Uterus (tissue), 4 donors: ENCODE measurements around the gene CDRT15L2. TPM values are rescaled to one million over a fixed set of nuclear protein-coding genes. Genes with fewer than 3 reads are reported as not detected.
"Not testable (repeated sequence)": the region's sequence is repeated elsewhere in the genome, so short reads cannot be mapped to it uniquely, and the experiment has no call there.

Experiments
- DNase-seq, 2 donors: peaks; one replicate each; pipeline ENCODE4 v3.0.0-alpha.2; 2019 to 2020
- H3K27ac ChIP-seq, 2 donors: fragments of 200-600 bp; sonication (generic); 1 replicate in 1 of 2; 2 replicates in 1 of 2; pipeline ENCODE4 v1.5.1; 2016 to 2018
- H3K27me3 ChIP-seq, 2 donors: fragments of 200-600 bp; sonication (generic); one replicate each; pipeline ENCODE4 v1.5.1; 2018 to 2019; ENCODE audit warnings: control low read depth in 1 of 2
- H3K36me3 ChIP-seq, 2 donors: fragments of 200-600 bp; sonication (generic); one replicate each; pipeline ENCODE4 v1.5.1; 2019; ENCODE audit warnings: control low read depth in 1 of 2
- H3K4me1 ChIP-seq, 2 donors: fragments of 200-600 bp; sonication (generic); one replicate each; pipeline ENCODE4 v1.5.1; 2018 to 2019; ENCODE audit warnings: control low read depth in 1 of 2
- H3K4me3 ChIP-seq, 2 donors: fragments of 200-600 bp; sonication (generic); 1 replicate in 1 of 2; 2 replicates in 1 of 2; pipeline ENCODE4 v1.5.1; 2018 to 2019; ENCODE audit warnings: mild to moderate bottlenecking in 1 of 2
- H3K9me3 ChIP-seq, 2 donors: fragments of 200-600 bp; sonication (generic); one replicate each; pipeline ENCODE4 v1.5.1; 2019; ENCODE audit warnings: control low read depth in 1 of 2
- POLR2A ChIP-seq, 2 donors: fragments of 450-650 bp; IDR thresholded peaks; one replicate each; pipeline ENCODE4 v1.6.1; 2016; ENCODE audit warnings: antibody characterized with exemption in 2 of 2, mild to moderate bottlenecking in 1 of 2, moderate library complexity in 1 of 2
- intact Hi-C: fragments of 100-400 bp; cut with DNase I; formaldehyde crosslinking; loops from one replicate; pipeline ENCODE4 v1.15.1; 2023; ENCODE audit warnings: low total_unique reads
- total RNA-seq, 4 donors: library from RNA; depleted of rRNA in 3 of 4; stranded (reverse); fragments of >200 nt in 3 of 4; gene quantifications; one replicate each; pipeline versions ENCODE4 v1.1.0 to v1.2.4, GENCODE V29; 2014 to 2023
- TF ChIP-seq, protein P1 (sequence below), 4 experiments: fragments of 200-600 bp in 2 of 4; fragments of 450-650 bp in 2 of 4; sonication (generic) in 2 of 4; IDR thresholded peaks; one replicate each; pipeline ENCODE4 v1.5.1; 2016 to 2019; ENCODE audit warnings: antibody characterized with exemption in 4 of 4, mild to moderate bottlenecking in 2 of 4, moderate library complexity in 1 of 4
- donor health status: DM: yes; HTN: yes; CAD: no.

Gene CDRT15L2
- total RNA-seq, 4 donors from 2014 or later, result not detected

GRCh38 chr17:20559018-20559417 lies 20.5 kb upstream of the CDRT15L2 start:
- H3K4me1 ChIP-seq, H3K4me3 ChIP-seq, H3K27me3 ChIP-seq, DNase-seq, H3K9me3 ChIP-seq, H3K36me3 ChIP-seq, intact Hi-C loops, H3K27ac ChIP-seq: not testable (repeated sequence)

DNA sequence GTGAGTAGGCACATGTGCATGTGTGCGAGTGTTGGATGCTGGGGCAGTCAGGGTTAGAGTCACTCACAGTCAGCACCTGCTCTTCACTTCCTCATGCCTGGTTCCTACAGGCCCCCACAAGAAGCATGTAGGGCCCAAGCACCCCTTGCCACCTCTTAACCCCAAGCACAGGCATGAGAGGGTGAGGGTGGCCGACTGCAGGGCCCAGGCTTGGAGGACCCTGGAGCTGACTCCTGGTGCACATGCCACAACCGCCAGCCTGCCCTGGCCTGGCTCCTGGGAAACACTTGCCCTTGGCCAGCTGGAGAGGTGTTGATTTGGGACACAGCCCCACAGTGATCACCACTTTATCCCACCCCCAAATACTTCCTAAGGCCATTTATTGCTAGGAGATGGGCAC lies 16.9 kb upstream of the CDRT15L2 start:
- Histone ChIP-seq H3K4me3 (no peak overlapping the region), H3K27me3 (no peaks in the 10 kb centered on the region), H3K36me3 (no peaks in the 10 kb centered on the region), H3K9me3 (no peaks in the 10 kb centered on the region), H3K27ac (no peak overlapping the region), H3K4me1 (no peaks in the 10 kb centered on the region)
- no peak for DNase-seq
- TF ChIP-seq, protein P1, sequence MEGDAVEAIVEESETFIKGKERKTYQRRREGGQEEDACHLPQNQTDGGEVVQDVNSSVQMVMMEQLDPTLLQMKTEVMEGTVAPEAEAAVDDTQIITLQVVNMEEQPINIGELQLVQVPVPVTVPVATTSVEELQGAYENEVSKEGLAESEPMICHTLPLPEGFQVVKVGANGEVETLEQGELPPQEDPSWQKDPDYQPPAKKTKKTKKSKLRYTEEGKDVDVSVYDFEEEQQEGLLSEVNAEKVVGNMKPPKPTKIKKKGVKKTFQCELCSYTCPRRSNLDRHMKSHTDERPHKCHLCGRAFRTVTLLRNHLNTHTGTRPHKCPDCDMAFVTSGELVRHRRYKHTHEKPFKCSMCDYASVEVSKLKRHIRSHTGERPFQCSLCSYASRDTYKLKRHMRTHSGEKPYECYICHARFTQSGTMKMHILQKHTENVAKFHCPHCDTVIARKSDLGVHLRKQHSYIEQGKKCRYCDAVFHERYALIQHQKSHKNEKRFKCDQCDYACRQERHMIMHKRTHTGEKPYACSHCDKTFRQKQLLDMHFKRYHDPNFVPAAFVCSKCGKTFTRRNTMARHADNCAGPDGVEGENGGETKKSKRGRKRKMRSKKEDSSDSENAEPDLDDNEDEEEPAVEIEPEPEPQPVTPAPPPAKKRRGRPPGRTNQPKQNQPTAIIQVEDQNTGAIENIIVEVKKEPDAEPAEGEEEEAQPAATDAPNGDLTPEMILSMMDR (IDR thresholded peaks at IDR 0.05), result no peak
- no peak for TF ChIP-seq POLR2A (IDR thresholded peaks at IDR 0.05)
- intact Hi-C loops, result no loop called here

GRCh38 chr17:20565245-20565644 lies 14.3 kb upstream of the CDRT15L2 start:
- H3K36me3 ChIP-seq, DNase-seq, intact Hi-C loops, H3K4me1 ChIP-seq, H3K4me3 ChIP-seq, H3K9me3 ChIP-seq, H3K27ac ChIP-seq, H3K27me3 ChIP-seq: not testable (repeated sequence)

DNA sequence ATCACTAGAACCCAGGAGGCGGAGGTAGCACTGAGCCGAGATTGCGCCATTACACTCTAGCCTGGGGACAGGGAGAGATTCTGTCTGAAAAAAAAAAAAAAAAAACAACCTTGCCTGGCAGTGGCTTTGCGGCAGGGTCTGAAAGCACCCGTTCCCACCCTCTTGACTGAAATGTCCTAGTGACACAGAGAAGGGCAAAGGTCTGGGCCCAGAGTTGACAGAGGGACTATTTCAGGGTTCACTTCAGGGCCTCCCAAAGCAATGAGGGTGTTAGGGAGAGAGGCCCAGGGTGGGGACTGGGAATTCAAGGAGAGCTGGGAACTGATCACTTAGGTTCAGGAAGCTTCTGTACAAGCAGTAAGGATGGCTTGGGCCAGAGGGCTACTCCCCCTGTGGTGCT lies 13.8 kb upstream of the CDRT15L2 start:
- Histone ChIP-seq H3K9me3 (no peaks in the 10 kb centered on the region), H3K36me3 (no peaks in the 10 kb centered on the region), H3K4me1 (no peaks in the 10 kb centered on the region), H3K27ac (no peak overlapping the region), H3K27me3 (no peaks in the 10 kb centered on the region), H3K4me3 (no peak overlapping the region)
- intact Hi-C loops, result no loop called here
- TF ChIP-seq, protein P1 (IDR thresholded peaks at IDR 0.05), result no peak
- no peak for TF ChIP-seq POLR2A (IDR thresholded peaks at IDR 0.05)
- DNase-seq, result no peak

- intact Hi-C loops, DNase-seq, H3K4me1 ChIP-seq, H3K36me3 ChIP-seq, H3K27ac ChIP-seq, H3K27me3 ChIP-seq, H3K9me3 ChIP-seq, H3K4me3 ChIP-seq: not testable (repeated sequence)
These were observed 12.8 kb upstream of the CDRT15L2 start for GRCh38 chr17:20566736-20567135.

DNA sequence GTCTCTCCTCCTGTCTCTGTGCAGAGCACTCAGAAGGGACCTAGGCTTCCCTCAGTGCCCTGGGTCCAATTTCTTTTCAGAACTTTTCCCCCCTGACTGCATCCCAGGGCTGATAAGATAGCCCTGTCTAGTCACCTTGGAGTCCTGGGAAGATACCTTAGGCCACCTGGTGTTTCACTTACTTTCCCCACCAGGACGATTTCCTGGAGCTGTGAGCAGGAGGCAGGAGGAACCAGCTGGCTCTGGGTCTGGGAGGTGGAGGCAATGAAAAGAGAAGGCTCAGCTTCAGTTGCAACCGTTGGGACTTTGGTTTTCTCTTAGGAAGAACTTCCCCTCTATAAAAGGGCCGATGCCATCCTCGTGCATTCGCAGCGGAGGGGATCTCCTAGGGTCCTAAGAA lies 12.1 kb upstream of the CDRT15L2 start:
- DNase-seq, H3K9me3 ChIP-seq, intact Hi-C loops, H3K4me3 ChIP-seq, H3K36me3 ChIP-seq, H3K4me1 ChIP-seq, H3K27ac ChIP-seq, H3K27me3 ChIP-seq: not testable (repeated sequence)

DNA sequence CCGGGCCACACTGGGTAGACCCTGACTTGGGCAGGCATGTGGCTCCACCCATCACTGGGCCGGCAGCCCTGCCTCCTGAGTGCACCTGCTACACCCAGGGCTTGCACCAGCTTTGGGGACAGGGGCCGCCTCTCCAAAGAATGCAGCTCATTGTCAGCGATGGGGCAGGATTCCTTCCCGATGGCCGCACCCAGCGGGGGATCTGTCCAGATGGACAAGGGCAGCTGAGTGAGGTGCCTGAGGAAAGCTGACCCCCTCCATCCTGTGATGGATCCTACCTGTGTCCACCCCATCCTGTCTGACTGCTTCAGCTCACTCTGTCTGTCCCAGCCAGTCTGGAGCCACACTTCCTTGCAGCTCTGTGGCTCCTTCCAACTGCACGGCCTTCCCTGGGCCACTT lies 10.9 kb upstream of the CDRT15L2 start:
- H3K27me3 ChIP-seq, H3K9me3 ChIP-seq, intact Hi-C loops, H3K4me3 ChIP-seq, H3K36me3 ChIP-seq, H3K4me1 ChIP-seq, H3K27ac ChIP-seq, DNase-seq: not testable (repeated sequence)

- H3K27ac ChIP-seq, H3K4me3 ChIP-seq, DNase-seq, H3K9me3 ChIP-seq, H3K36me3 ChIP-seq, H3K4me1 ChIP-seq, H3K27me3 ChIP-seq, intact Hi-C loops: not testable (repeated sequence)
These were observed 7.9 kb upstream of the CDRT15L2 start for GRCh38 chr17:20571653-20572052.

DNA sequence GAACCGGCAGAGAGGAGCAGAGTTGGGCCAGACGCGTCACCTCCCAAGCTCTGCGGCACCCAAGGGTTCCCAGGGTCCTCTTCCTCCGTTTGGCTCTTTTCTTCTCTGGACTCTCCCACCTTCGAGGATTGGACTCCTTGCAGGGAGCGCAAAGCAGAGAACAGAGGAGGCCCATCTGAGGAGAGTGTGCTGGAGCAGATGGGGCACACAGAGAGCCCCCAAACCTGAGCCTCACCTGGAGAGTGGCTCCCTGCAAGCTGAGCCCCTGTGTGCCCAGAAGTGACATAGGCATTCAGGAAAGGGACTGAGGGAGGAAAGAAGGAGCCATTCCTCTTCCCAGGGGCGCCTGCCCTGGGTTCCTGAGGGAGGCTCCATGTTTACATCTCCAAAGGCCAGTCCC lies 6.3 kb upstream of the CDRT15L2 start:
- intact Hi-C loops, H3K9me3 ChIP-seq, H3K4me1 ChIP-seq, H3K36me3 ChIP-seq, H3K4me3 ChIP-seq, H3K27me3 ChIP-seq, DNase-seq, H3K27ac ChIP-seq: not testable (repeated sequence)

DNA sequence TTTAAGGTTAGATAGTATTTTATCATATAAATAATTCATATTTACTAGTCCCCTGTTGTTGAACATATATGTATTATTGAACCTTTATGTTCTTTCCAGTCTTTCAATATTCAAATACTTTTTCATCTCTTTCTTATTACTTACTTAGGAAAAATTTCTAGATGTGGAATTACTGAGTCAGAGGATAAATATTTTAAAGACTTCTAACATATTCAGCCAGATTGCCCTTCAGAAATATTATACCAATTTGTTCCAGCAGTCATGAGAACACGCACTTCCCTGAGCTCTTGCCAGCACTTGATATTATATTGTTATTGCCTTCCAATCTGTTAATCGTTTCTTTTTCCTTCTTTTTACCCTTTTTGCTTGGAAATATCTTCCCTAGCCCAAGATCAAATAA lies 4.5 kb upstream of the CDRT15L2 start:
- intact Hi-C loops, result not testable (repeated sequence)

GRCh38 chr17:20583891-20584577 lies 4.5 kb downstream of the CDRT15L2 start:
- intact Hi-C loops, DNase-seq, H3K9me3 ChIP-seq, H3K27ac ChIP-seq, H3K4me1 ChIP-seq, H3K36me3 ChIP-seq, H3K4me3 ChIP-seq, H3K27me3 ChIP-seq: not testable (repeated sequence)

More for the DNA sequence above, 4.5 kb upstream of the CDRT15L2 start:
- not testable (repeated sequence) for H3K4me3 ChIP-seq, DNase-seq, H3K36me3 ChIP-seq, H3K27ac ChIP-seq, H3K9me3 ChIP-seq, H3K4me1 ChIP-seq, H3K27me3 ChIP-seq
